GM12873 (cell line): Measurements from ENCODE around the gene AKR7A2.

ENCODE experiments used
- CTCF ChIP-seq: IDR thresholded peaks from 2 replicates; pipeline ENCODE4 v1.5.1; 2012; ENCODE audit warnings: low read depth, mild to moderate bottlenecking, moderate library complexity, low read length, control low read depth; ENCODE audit not compliant: insufficient read depth; ENCODE audit errors: missing control alignments

AKR7A2 gene

GRCh38 chr1:19329611-19330010 is 17.7 kb upstream of the AKR7A2 start:
- TF ChIP-seq CTCF, result no peak

- TF ChIP-seq CTCF, result no peak
Measured at GRCh38 chr1:19329188-19329587, 17.2 kb upstream of the AKR7A2 start.

GRCh38 chr1:19328486-19328885 is 16.5 kb upstream of the AKR7A2 start:
- TF ChIP-seq CTCF, result no peak

- no peak for TF ChIP-seq CTCF
Measured at GRCh38 chr1:19327736-19328135, 15.8 kb upstream of the AKR7A2 start.

DNA sequence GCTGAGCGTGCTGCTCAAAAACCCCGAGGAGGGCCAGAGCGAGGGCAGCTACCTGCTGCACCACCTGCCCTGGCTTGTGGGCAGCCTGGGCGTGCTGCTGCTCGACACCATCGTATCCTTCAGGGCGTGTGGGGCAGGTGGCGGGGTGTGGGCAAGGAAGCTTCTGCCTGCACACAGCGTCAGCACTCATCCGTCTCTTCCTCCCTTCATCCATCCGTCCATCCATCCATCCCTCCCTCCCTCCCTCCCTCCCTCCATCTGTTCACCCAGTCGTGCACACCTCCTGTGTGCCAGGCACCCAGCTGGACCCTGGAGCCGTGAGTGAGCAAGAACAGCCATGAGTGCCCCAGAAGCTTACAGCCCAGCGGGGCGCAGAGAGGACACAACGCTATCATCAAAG is 15.4 kb upstream of the AKR7A2 start:
- TF ChIP-seq CTCF, result no peak

DNA sequence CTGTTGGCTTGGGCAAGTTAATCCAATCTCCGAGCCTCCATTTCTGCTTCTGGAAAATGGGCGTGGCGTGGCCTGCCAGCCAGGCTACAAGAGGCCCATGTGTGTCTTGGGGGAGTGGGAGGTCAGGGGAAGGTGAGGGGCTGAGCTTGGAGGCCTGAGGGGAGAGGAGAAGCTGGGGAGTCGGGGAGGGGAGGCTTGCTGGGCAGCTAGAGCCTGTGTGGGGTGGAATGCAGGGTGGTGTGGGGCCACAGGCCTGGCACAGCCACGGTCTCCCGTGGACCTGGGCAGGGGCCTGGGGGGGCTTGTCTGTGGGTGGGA is 14.8 kb upstream of the AKR7A2 start:
- no peak for TF ChIP-seq CTCF

DNA sequence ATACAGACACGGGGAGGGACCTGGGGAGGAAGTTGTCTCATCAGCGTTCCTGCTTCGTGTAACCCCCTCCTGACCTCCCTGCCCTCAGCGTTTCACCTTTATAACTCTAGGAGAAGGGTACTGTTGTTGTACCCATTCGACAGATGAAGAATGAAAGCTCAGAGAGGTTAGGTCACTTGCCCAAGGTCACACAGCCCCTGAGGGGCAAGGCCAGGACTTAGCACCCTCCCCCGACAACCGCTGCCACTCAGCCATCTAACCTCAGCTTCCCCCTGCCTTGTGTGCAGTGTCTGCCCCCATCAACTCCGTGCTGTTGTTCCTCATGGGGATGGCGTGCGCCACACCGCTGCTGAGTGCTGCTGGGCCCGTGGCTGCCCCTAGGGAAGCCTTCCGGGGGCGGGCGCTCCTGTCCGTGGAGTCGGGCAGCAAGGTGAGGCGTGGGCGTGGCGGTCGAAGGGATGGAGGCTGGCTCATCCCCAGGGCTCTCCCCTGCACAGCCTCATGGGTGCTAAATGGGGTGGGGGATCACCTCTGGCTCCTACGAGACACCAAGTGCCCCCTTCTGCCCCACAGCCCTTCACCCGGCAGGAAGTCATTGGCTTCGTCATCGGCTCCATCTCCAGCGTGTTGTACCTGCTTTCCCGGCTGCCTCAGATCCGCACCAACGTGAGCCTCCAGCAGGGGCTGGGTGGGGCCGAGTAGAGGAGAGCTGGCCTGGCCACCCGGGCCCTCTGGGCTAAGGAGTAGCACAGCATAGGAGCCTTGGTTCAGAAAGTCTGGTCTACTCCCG is 14.2 kb upstream of the AKR7A2 start:
- no peak for TF ChIP-seq CTCF
